ENCODE results near the gene HEMK1. TPM values are rescaled to one million over a fixed set of nuclear protein-coding genes. Genes with fewer than 3 reads are reported as not detected.

HEMK1 gene
- total and polyA plus RNA-seq, 4 donors, result 11.0 to 21.3 (median 15.1) TPM

DNA sequence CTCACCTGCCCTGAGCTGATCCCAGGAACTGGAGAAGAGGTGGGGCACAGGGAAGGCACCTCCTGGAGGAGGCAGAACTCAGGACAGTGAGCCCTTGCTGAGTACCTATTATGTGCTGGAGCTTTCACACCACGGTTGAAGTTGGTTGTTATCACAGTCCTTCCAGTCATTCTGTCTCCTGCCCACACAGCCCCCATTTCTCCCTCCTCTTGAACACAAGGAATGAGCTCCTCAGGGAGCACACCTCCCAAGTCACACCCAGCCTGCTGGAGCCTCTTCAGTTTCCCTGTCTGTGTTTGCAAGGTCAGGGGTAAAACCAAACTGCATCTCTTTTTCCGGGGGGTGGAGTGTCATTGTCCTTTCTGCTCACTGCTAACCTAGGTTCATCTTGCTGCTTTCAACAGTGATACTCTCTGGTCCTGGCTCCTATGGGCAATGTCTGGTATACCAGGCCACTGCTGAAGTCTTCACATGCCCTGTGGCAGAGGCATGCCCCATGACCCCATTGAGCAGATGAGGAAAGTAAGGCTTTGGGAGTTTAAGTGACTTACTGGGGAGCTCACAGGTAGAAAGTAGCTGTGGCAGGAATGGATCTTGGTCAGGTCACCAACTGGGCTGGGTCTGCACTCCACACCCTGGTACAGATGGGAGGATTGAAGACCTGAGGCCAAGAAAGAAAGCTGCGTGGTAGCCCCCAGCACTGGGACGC lies 31.7 kb upstream of the HEMK1 start:
- H3K36me3 ChIP-seq (ENCODE audit: control insufficient read depth in 1 of 2, insufficient read depth in 2 of 2, low read length in 1 of 2), result no peaks in the 10 kb centered on the region
- intact Hi-C loops (cut with DNase I), result no loop called here
- H3K4me3 ChIP-seq (ENCODE audit: low read length in 2 of 2), result no peak overlapping the region
- DNase-seq, result no peak
- no peak for ATAC-seq (ENCODE audit: low FRiP score)
- 79 to 82% methylated on average over 4 of the region's 4 CpGs for WGBS, 2 donors
- H3K4me1 ChIP-seq (ENCODE audit: control insufficient read depth in 1 of 2, insufficient read depth in 2 of 2, low read length in 2 of 2), result no peaks in the 10 kb centered on the region
- no peaks in the 10 kb centered on the region for H3K9me3 ChIP-seq (ENCODE audit: control insufficient read depth, low read length)
- H3K27ac ChIP-seq (ENCODE audit: low read depth in 1 of 2, low read length in 2 of 2), result no peak overlapping the region
- H3K27me3 ChIP-seq (ENCODE audit: control insufficient read depth in 1 of 2, insufficient read depth in 2 of 2, low read length in 1 of 2), result no peaks in the 10 kb centered on the region

DNA sequence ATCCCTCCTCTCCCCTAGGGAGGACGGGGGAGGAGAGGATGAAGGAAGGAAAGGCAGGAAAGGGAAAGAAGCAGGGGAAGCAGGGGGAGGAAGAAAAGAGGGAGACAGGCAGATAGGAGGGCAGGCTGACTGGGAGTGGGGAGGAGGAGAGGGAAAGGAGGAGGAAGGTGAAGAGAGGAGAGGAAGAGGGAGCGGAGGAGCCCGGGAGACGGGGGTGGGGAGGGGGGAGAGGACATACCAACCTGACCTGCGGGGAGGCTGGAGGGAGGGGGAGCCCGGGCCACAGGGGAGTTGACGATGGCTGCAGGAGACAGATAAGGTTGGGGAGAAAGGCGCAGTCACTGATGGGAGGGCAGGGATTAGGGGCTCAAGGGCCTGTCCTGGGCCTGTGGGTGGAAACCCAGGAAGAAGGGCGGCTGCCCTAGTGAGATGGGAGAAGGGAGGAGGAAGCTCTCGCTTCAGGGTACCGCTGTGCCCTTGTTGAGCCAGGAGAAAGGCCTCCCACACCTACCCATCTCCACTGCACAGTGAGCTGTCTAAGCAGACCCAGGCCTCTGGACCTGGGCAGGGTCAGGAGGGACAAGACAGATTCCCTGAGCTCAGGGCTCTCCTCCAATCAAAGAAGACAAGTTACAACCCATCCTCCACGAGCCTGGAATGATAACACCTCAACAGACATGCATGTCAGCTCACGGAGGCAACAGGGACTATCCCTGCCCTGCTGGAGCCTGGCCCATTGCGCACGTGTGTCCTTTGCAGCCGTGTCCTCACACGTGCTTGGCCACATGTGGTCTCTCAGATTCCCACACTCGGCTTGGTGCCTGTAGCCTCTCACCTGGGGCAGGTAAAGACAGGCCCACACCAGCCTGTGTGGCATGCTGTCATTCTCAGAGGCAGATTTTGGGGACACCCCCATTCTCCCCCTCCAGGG lies 29.7 kb upstream of the HEMK1 start:
- Histone ChIP-seq H3K4me1 (ENCODE audit: control insufficient read depth in 1 of 2, insufficient read depth in 2 of 2, low read length in 2 of 2) (no peaks in the 10 kb centered on the region), H3K27me3 (ENCODE audit: control insufficient read depth in 1 of 2, insufficient read depth in 2 of 2, low read length in 1 of 2) (no peaks in the 10 kb centered on the region), H3K36me3 (ENCODE audit: control insufficient read depth in 1 of 2, insufficient read depth in 2 of 2, low read length in 1 of 2) (no peaks in the 10 kb centered on the region), H3K27ac (ENCODE audit: low read depth in 1 of 2, low read length in 2 of 2) (no peak overlapping the region), H3K4me3 (ENCODE audit: low read length in 2 of 2) (no peak overlapping the region), H3K9me3 (ENCODE audit: control insufficient read depth, low read length) (no peaks in the 10 kb centered on the region)
- no peak for ATAC-seq (ENCODE audit: low FRiP score)
- intact Hi-C loops (cut with DNase I), result loop anchor here (5.0 kb wide), 3 partner anchors 102 to 192 kb away; partner anchors contain the start of gene ZMYND10 (in 1 of the 2)
- no peak for DNase-seq
- 72 to 76% methylated on average over 18 of the region's 18 CpGs for WGBS, 2 donors

DNA sequence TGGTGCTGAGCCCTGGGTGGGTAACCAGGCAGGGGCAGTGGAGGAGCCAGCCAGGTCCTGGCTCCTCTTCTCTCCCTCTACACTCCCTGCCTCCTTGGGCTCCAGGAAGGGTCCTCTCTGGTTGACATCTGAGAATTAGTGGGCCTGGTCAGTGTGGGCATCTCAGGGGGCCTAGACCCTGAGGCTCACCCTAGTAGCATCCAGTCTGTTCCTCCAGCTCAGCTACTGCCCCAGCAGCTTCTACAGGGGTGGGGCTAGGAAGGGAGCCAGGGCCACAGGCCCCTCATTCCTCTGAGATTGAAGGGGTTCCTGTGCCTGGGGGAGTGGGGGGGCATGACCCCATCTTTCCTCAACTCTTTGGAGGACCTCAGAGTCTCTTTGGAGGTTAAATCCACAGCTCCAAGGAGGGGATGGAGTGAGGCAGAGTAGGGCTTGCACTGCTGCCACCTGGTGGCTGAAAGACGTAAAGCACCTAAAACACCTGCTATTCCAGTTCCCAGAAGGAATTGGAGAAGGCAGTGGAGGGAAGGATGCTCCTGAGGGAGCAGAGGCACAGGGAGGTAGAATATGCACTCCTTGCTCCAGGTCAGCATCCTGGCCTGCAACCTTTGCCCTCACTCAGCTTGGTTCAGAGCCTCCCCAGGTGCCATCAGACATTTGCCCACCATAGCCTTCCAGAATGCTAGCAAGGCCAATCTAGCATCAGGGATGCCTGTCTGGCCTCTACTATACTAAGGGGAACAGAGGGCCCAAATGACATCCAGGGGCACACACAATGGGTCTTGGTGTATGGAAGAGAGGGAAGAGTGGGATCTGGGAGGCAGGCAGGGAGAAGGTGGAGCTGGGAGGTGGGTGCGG lies 26.9 kb upstream of the HEMK1 start:
- ATAC-seq (ENCODE audit: low FRiP score) (peak; percentile 79), DNase-seq (peak; percentile 66 to 88)
- intact Hi-C loops (cut with DNase I), result loop anchor here (2.0 to 5.0 kb wide), 5 partner anchors 105 to 195 kb away; partner anchors contain the start of gene ZMYND10 (in 1 of the 2)
- Histone ChIP-seq H3K4me1 (ENCODE audit: control insufficient read depth in 1 of 2, insufficient read depth in 2 of 2, low read length in 2 of 2) (no peaks in the 10 kb centered on the region), H3K4me3 (ENCODE audit: low read length in 2 of 2) (no peak overlapping the region), H3K27me3 (ENCODE audit: control insufficient read depth in 1 of 2, insufficient read depth in 2 of 2, low read length in 1 of 2) (no peaks in the 10 kb centered on the region), H3K27ac (ENCODE audit: low read depth in 1 of 2, low read length in 2 of 2) (no peak overlapping the region), H3K36me3 (ENCODE audit: control insufficient read depth in 1 of 2, insufficient read depth in 2 of 2, low read length in 1 of 2) (no peaks in the 10 kb centered on the region), H3K9me3 (ENCODE audit: control insufficient read depth, low read length) (no peaks in the 10 kb centered on the region)
- WGBS, 2 donors, result 44 to 45% methylated on average over 2 of the region's 2 CpGs

DNA sequence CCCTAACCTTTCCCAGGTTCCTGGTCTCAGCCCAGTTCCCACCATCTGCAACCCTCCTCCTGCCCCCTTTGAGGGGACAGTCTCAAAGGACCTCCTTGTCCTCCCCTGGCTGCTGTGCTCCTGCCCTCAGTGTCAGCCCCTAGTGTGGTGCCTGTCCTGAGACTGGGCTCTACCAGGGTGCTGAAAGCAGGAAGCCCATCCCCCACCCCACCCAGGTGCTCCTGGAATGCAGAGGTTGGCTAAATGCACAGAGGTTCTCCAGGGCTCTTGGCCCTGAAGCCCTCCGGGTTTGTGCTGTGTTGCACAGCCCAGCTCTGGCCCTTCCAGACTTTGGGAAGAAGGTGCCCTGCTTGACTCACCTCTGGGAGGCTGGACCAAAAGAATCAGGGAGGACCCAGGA lies 23.5 kb upstream of the HEMK1 start:
- no peaks in the 10 kb centered on the region for H3K4me1 ChIP-seq (ENCODE audit: control insufficient read depth in 1 of 2, insufficient read depth in 2 of 2, low read length in 2 of 2)
- no peak for DNase-seq
- no peak overlapping the region for H3K4me3 ChIP-seq (ENCODE audit: low read length in 2 of 2)
- ATAC-seq (ENCODE audit: low FRiP score), result no peak
- no peaks in the 10 kb centered on the region for H3K9me3 ChIP-seq (ENCODE audit: control insufficient read depth, low read length)
- 62 to 70% methylated on average over 1 of the region's 1 CpG for WGBS, 2 donors
- intact Hi-C loops (cut with DNase I), result no loop called here
- H3K27me3 ChIP-seq (ENCODE audit: control insufficient read depth in 1 of 2, insufficient read depth in 2 of 2, low read length in 1 of 2), result no peaks in the 10 kb centered on the region
- H3K27ac ChIP-seq (ENCODE audit: low read depth in 1 of 2, low read length in 2 of 2), result no peak overlapping the region
- no peaks in the 10 kb centered on the region for H3K36me3 ChIP-seq (ENCODE audit: control insufficient read depth in 1 of 2, insufficient read depth in 2 of 2, low read length in 1 of 2)

DNA sequence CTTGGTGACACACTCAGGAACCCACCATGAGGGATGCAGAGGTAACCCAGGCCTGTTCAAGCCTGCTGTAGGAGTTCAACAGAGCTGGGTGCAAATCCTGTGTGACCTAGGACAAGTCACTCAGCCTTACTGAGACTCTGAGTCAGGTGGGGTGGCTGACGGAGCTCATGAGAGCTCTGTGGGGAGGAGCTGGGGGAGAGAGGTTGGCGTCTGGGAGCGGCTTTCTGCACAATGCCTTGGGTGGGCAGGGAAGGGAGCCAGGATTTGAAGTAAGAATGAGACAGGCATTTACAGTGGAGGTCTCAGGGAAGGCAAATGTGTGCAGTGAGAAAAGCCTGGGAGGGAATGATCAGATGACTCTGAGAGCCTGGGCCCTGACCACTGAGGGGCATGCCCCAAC lies 20.1 kb upstream of the HEMK1 start:
- Histone ChIP-seq H3K27me3 (ENCODE audit: control insufficient read depth in 1 of 2, insufficient read depth in 2 of 2, low read length in 1 of 2) (no peaks in the 10 kb centered on the region), H3K9me3 (ENCODE audit: control insufficient read depth, low read length) (no peaks in the 10 kb centered on the region), H3K36me3 (ENCODE audit: control insufficient read depth in 1 of 2, insufficient read depth in 2 of 2, low read length in 1 of 2) (no peaks in the 10 kb centered on the region), H3K4me3 (ENCODE audit: low read length in 2 of 2) (no peak overlapping the region), H3K27ac (ENCODE audit: low read depth in 1 of 2, low read length in 2 of 2) (no peak overlapping the region), H3K4me1 (ENCODE audit: control insufficient read depth in 1 of 2, insufficient read depth in 2 of 2, low read length in 2 of 2) (no peaks in the 10 kb centered on the region)
- WGBS, 2 donors, result 90 to 93% methylated on average over 3 of the region's 3 CpGs
- intact Hi-C loops (cut with DNase I), result no loop called here
- ATAC-seq (ENCODE audit: low FRiP score) (no peak), DNase-seq (no peak)

DNA sequence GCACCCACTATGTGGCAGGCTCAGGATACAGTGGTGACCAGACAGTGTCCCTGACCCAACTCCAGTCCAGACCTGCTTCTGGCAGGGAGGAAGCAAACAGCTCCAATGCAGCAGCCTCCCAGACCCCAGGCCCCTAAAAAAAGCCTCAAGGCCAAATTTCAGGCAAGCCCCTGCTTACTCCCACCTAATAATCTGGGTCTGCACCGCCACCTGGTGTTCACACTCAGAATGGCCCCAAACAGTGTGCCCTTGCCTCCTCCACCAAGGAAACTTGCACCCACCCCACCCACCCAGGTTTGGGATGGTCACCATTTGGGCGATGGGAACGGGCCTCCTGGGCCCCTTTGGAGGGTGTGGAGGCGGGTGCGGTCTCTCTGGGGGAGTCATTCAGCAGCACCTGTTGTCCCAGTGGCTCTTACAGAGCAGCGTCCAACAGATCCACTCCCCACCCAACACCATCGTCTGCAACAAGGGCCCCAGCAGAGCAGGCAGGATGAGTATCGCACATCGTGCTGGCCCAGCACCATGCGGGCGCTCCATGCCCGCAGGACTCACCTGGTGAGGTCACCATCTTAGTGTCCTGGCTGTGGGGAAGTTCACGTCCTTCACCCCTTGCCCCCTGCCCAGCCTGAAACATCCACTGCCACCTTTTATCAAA lies 19.1 kb upstream of the HEMK1 start:
- intact Hi-C loops (cut with DNase I), result no loop called here
- no peak for ATAC-seq (ENCODE audit: low FRiP score)
- 59 to 65% methylated on average over 13 of the region's 13 CpGs for WGBS, 2 donors
- H3K27me3 ChIP-seq (ENCODE audit: control insufficient read depth in 1 of 2, insufficient read depth in 2 of 2, low read length in 1 of 2), result no peaks in the 10 kb centered on the region
- H3K9me3 ChIP-seq (ENCODE audit: control insufficient read depth, low read length), result no peaks in the 10 kb centered on the region
- peak; percentile 63 to 85 for DNase-seq
- no peaks in the 10 kb centered on the region for H3K36me3 ChIP-seq (ENCODE audit: control insufficient read depth in 1 of 2, insufficient read depth in 2 of 2, low read length in 1 of 2)
- no peaks in the 10 kb centered on the region for H3K4me1 ChIP-seq (ENCODE audit: control insufficient read depth in 1 of 2, insufficient read depth in 2 of 2, low read length in 2 of 2)
- no peak overlapping the region for H3K4me3 ChIP-seq (ENCODE audit: low read length in 2 of 2)
- no peak overlapping the region for H3K27ac ChIP-seq (ENCODE audit: low read depth in 1 of 2, low read length in 2 of 2)

DNA sequence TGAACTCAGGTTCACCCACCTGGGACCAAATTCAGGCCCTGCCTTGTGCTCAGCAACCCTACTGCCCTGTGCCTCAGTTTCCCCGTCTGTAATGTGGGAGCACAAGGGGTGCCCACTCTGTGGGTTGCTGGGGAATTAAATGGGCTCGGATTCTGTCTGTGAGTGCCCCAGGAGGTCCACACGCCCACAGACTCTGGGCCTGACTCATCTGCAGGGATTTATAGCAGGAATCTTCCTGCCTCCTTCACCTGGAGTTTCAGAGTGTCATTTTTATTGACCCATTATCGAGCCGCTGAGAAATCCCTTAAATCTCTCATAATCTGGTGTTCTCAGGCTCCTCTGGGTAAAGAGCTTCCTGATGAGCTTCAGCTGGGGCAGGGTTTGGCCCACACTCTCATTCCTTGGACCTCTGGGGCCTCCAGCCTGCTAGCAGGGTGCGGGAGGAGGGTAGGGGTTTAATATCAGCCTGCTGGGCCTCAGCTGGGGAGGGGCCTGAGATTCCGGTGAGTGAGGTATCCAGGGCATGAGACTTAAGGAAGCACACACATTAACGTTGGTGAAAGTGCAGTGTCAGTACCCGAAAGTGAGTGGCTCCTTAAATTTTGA lies 18.2 kb upstream of the HEMK1 start:
- intact Hi-C loops (cut with DNase I), result no loop called here
- WGBS, 2 donors, result 71 to 72% methylated on average over 9 of the region's 9 CpGs
- Histone ChIP-seq H3K36me3 (ENCODE audit: control insufficient read depth in 1 of 2, insufficient read depth in 2 of 2, low read length in 1 of 2) (no peaks in the 10 kb centered on the region), H3K9me3 (ENCODE audit: control insufficient read depth, low read length) (no peaks in the 10 kb centered on the region), H3K4me1 (ENCODE audit: control insufficient read depth in 1 of 2, insufficient read depth in 2 of 2, low read length in 2 of 2) (no peaks in the 10 kb centered on the region), H3K4me3 (ENCODE audit: low read length in 2 of 2) (no peak overlapping the region), H3K27me3 (ENCODE audit: control insufficient read depth in 1 of 2, insufficient read depth in 2 of 2, low read length in 1 of 2) (no peaks in the 10 kb centered on the region), H3K27ac (ENCODE audit: low read depth in 1 of 2, low read length in 2 of 2) (no peak overlapping the region)
- DNase-seq, result no peak
- no peak for ATAC-seq (ENCODE audit: low FRiP score)

Data from aorta (tissue), 5 donors.